IMR-90 (cell line): ENCODE results near the gene ZNF546. TPM values are rescaled to one million over a fixed set of nuclear protein-coding genes. Genes with fewer than 3 reads are reported as not detected.

Source experiments
- ATAC-seq: fragments of 200-7000 bp; cut with Tn5 transposase; 2 replicates; pipeline ENCODE4 v1.9.1; 2020; ENCODE audit warnings: low read depth, mild to moderate bottlenecking, moderate library complexity
- BruUV-seq: library from RNA; stranded (reverse); fragments of 400-500 nt; replicated peaks from 2 replicates; lab custom pipeline; 2021; lab: Mats Ljungman, UMichigan
- CTCF ChIA-PET: fragments of 300-600 bp; formaldehyde crosslinking; extraction: SDS; loops from one replicate; lab custom pipeline; 2021; ENCODE audit warnings: antibody characterized with exemption; lab: Yijun Ruan, JAX
- POLR2A ChIA-PET: fragments of 300-600 bp; sonication (Branson Sonifier 250); formaldehyde crosslinking; loops from one replicate; lab custom pipeline; 2022; ENCODE audit warnings: antibody characterized with exemption; ENCODE audit not compliant: unreplicated experiment; lab: Charles Lee
- DNase-seq: peaks from one replicate; pipeline ENCODE4 v3.0.0; 2013
- H2AFZ ChIP-seq: replicated peaks from 2 replicates; pipeline ENCODE3; 2013; ENCODE audit warnings: low read length, mild to moderate bottlenecking; ENCODE audit not compliant: poor library complexity
- H2AK5ac ChIP-seq: 2 replicates; pipeline ENCODE4 v1.6.1; 2013; ENCODE audit warnings: low read depth, low read length, inconsistent platforms
- H2AK9ac ChIP-seq: replicated peaks from 2 replicates; pipeline ENCODE3; 2013; ENCODE audit warnings: mild to moderate bottlenecking, low read depth, low read length, moderate library complexity; ENCODE audit not compliant: poor library complexity
- H2BK120ac ChIP-seq: 2 replicates; pipeline ENCODE4 v1.6.1; 2013; ENCODE audit warnings: low read depth, low read length, inconsistent platforms
- H2BK15ac ChIP-seq: 3 replicates; pipeline ENCODE4 v1.6.1; 2013; ENCODE audit warnings: low read depth, low read length, inconsistent platforms
- H2BK20ac ChIP-seq: 2 replicates; pipeline ENCODE4 v1.6.1; 2013; ENCODE audit warnings: low read depth, mild to moderate bottlenecking, inconsistent platforms, low read length, moderate library complexity
- H2BK5ac ChIP-seq: 2 replicates; pipeline ENCODE4 v1.6.1; 2013; ENCODE audit warnings: mild to moderate bottlenecking, low read depth, low read length, inconsistent platforms; ENCODE audit not compliant: poor library complexity, severe bottlenecking
- H3K14ac ChIP-seq: replicated peaks from 2 replicates; pipeline ENCODE4 v1.6.1; 2013; ENCODE audit warnings: low read depth, low read length, inconsistent platforms
- H3K18ac ChIP-seq: 2 replicates; pipeline ENCODE4 v1.6.1; 2013; ENCODE audit warnings: low read depth, low read length, control low read depth
- H3K23ac ChIP-seq: 2 replicates; pipeline ENCODE4 v1.6.1; 2013; ENCODE audit warnings: low read depth, low read length, inconsistent platforms
- H3K27ac ChIP-seq: 2 replicates; pipeline ENCODE4 v1.5.1; 2013; ENCODE audit warnings: mild to moderate bottlenecking, control low read depth, low read length; ENCODE audit not compliant: insufficient read depth
- H3K27me3 ChIP-seq: 2 replicates; pipeline ENCODE4 v1.6.1; 2013; ENCODE audit warnings: low read length; ENCODE audit not compliant: control insufficient read depth, insufficient read depth
- H3K36me3 ChIP-seq: 2 replicates; pipeline ENCODE4 v1.6.1; 2013; ENCODE audit warnings: low read length, mixed read lengths; ENCODE audit not compliant: control insufficient read depth, insufficient read depth
- H3K4ac ChIP-seq: 2 replicates; pipeline ENCODE4 v1.6.1; 2013; ENCODE audit warnings: low read depth, low read length, inconsistent platforms
- H3K4me1 ChIP-seq: 2 replicates; pipeline ENCODE4 v1.6.1; 2013; ENCODE audit warnings: low read length, mixed read lengths; ENCODE audit not compliant: control insufficient read depth, insufficient read depth
- H3K4me2 ChIP-seq: 2 replicates; pipeline ENCODE4 v1.6.1; 2013; ENCODE audit warnings: low read depth, mild to moderate bottlenecking, control low read depth, low read length, moderate library complexity
- H3K4me3 ChIP-seq: 2 replicates; pipeline ENCODE4 v1.5.1; 2013; ENCODE audit warnings: low read depth, mild to moderate bottlenecking, control low read depth, low read length, moderate library complexity; ENCODE audit not compliant: insufficient read depth
- H3K56ac ChIP-seq: 2 replicates; pipeline ENCODE4 v1.6.1; 2013; ENCODE audit warnings: low read length, inconsistent platforms; ENCODE audit not compliant: insufficient read depth; ENCODE audit errors: extremely low read depth
- H3K79me1 ChIP-seq, 2 experiments: 2 replicates each; pipeline ENCODE4 v1.6.1; 2013; ENCODE audit warnings: low read length in 2 of 2, inconsistent platforms in 1 of 2, low read depth in 1 of 2
- H3K9ac ChIP-seq: 2 replicates; pipeline ENCODE4 v1.6.1; 2013; ENCODE audit warnings: low read depth, low read length, control low read depth
- H3K9me1 ChIP-seq: 2 replicates; pipeline ENCODE4 v1.6.1; 2013; ENCODE audit warnings: low read length, inconsistent platforms; ENCODE audit not compliant: insufficient read depth
- H3K9me3 ChIP-seq: 2 replicates; pipeline ENCODE4 v1.6.1; 2013; ENCODE audit warnings: low read length; ENCODE audit not compliant: control insufficient read depth, insufficient read depth
- H4K20me1 ChIP-seq: 2 replicates; pipeline ENCODE4 v1.6.1; 2013; ENCODE audit warnings: low read length, inconsistent platforms; ENCODE audit not compliant: insufficient read depth
- H4K5ac ChIP-seq: 2 replicates; pipeline ENCODE4 v1.6.1; 2013; ENCODE audit warnings: mild to moderate bottlenecking, low read depth, low read length, control low read depth
- H4K8ac ChIP-seq, 2 experiments: 2 replicates each; pipeline ENCODE4 v1.6.1; 2013; ENCODE audit warnings: low read depth in 2 of 2, low read length in 2 of 2, control low read depth in 1 of 2, inconsistent platforms in 1 of 2
- H4K91ac ChIP-seq: 2 replicates; pipeline ENCODE4 v1.6.1; 2013; ENCODE audit warnings: low read depth, low read length, inconsistent platforms; ENCODE audit not compliant: insufficient read depth
- CEBPB ChIP-seq: IDR thresholded peaks from 2 replicates; pipeline ENCODE4 v1.6.1; 2012; ENCODE audit warnings: low read depth, low read length, improper control_type of control experiment
- CTCF ChIP-seq: conservative IDR thresholded peaks from 2 replicates; pipeline ENCODE4 v1.5.1; 2012; ENCODE audit warnings: mild to moderate bottlenecking, low read depth, low read length, improper control_type of control experiment
- ELK1 ChIP-seq: fragments of 150-350 bp; IDR thresholded peaks from 2 replicates; pipeline ENCODE4 v1.6.1; 2016; ENCODE audit warnings: low read depth, mild to moderate bottlenecking, low read length, moderate library complexity, borderline replicate concordance
- FOS ChIP-seq: fragments of 150-350 bp; IDR thresholded peaks from 2 replicates; pipeline ENCODE4 v1.6.1; 2016; ENCODE audit warnings: low read depth, low read length
- MAFK ChIP-seq: IDR thresholded peaks from 2 replicates; pipeline ENCODE4 v1.6.1; 2012; ENCODE audit warnings: low read depth, low read length, improper control_type of control experiment
- MAZ ChIP-seq: IDR thresholded peaks from 2 replicates; pipeline ENCODE4 v1.6.1; 2012; ENCODE audit warnings: low read depth, mild to moderate bottlenecking, low read length, improper control_type of control experiment, moderate library complexity, borderline replicate concordance
- MXI1 ChIP-seq: IDR thresholded peaks from 2 replicates; pipeline ENCODE4 v1.6.1; 2012; ENCODE audit warnings: low read depth, mild to moderate bottlenecking, low read length, moderate library complexity, borderline replicate concordance
- NFE2L2 ChIP-seq: fragments of 150-350 bp; IDR thresholded peaks from 2 replicates; pipeline ENCODE4 v1.6.1; 2016; ENCODE audit warnings: low read depth, mild to moderate bottlenecking, low read length
- POLR2A ChIP-seq: IDR thresholded peaks from 2 replicates; pipeline ENCODE4 v1.6.1; 2012; ENCODE audit warnings: mild to moderate bottlenecking, low read depth, low read length
- RAD21 ChIP-seq: IDR thresholded peaks from 2 replicates; pipeline ENCODE4 v1.6.1; 2012; ENCODE audit warnings: low read length, improper control_type of control experiment
- RCOR1 ChIP-seq: IDR thresholded peaks from 2 replicates; pipeline ENCODE4 v1.6.1; 2012; ENCODE audit warnings: mild to moderate bottlenecking, low read length, improper control_type of control experiment; ENCODE audit not compliant: insufficient replicate concordance
- RFX5 ChIP-seq: IDR thresholded peaks from 2 replicates; pipeline ENCODE4 v1.8.0; 2012; ENCODE audit warnings: low read depth, mild to moderate bottlenecking, low read length, moderate library complexity
- SMC3 ChIP-seq: fragments of 150-350 bp; IDR thresholded peaks from 2 replicates; pipeline ENCODE4 v1.6.1; 2016; ENCODE audit warnings: low read depth, mild to moderate bottlenecking, antibody characterized with exemption, low read length, moderate library complexity
- WGBS, 2 experiments: methylation state at CpG; one replicate each; pipeline versions ENCODE4 v1.1.5 to v1.1.7; 2013; ENCODE audit warnings: missing lambda C conversion rate in 2 of 2; ENCODE audit not compliant: insufficient read length in 1 of 2; ENCODE audit errors: extremely low coverage in 2 of 2; 5-methylcytosine and 5-hydroxymethylcytosine counted together
- dilution Hi-C: fragments of 300-500 bp; cut with HindIII; formaldehyde crosslinking; loops from one replicate; pipeline ENCODE4 v1.14.3; 2018; ENCODE audit warnings: low sequenced_read_pairs; ENCODE audit not compliant: unreplicated experiment
- in situ Hi-C: fragments of 300-500 bp; cut with MboI; formaldehyde crosslinking; loops from 3 replicates; pipeline ENCODE4 v1.14.3; 2019; ENCODE audit warnings: low sequenced_read_pairs, inconsistent platforms, mixed read lengths
- intact Hi-C: fragments of 100-400 bp; cut with micrococcal nuclease; formaldehyde crosslinking; loops from 2 replicates; pipeline ENCODE4 v1.10.0; 2022
- polyA plus RNA-seq, 3 experiments: library from polyadenylated mRNA; depleted of rRNA; stranded (reverse); fragments of >200 nt; gene quantifications; 2 replicates each; pipeline ENCODE4 v1.2.3, GENCODE V29; 2012; ENCODE audit warnings: low replicate concordance in 1 of 3
- total RNA-seq: library from RNA; depleted of rRNA; stranded (reverse); fragments of >200 nt; gene quantifications from 2 replicates; pipeline ENCODE4 v1.2.3, GENCODE V29; 2012
- TF ChIP-seq, protein P1 (sequence below): fragments of 150-350 bp; IDR thresholded peaks from 2 replicates; pipeline ENCODE4 v1.6.1; 2017; ENCODE audit warnings: mild to moderate bottlenecking, antibody characterized with exemption, low read length, low read depth

The ZNF546 gene
- total and polyA plus RNA-seq, 2 of the 4 experiments (the other 2 are of a cell fraction): 1.6 to 6.5 TPM

DNA sequence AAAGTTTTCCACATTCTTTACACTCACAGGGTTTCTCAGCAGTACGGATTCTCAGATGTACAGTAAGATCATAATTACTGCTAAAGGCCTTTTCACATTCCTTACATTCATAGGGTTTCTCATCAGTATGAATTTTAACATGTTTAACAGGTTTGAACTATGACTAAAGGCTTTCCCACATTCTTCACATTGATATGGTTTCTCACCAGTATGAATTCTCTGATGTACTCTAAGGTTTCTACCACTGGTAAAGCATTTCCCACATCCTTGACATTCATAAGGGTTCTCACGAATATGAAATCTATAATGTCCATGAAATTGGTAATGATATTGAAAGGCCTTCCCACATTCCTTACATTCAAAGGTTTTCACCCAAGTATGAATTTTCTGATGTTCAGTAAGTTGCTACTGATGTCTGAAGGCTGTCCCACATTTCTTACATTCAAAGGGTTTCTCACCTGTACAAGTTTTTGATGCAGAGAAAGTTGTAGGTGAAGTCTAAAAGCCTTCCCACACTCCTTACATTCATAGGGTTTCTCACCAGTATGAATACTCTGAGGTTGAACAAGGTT lies 37.2 kb downstream of the ZNF546 start:
- no peaks in the 10 kb centered on the region; the same call in 1 of the 2 replicates for H3K36me3 ChIP-seq
- ATAC-seq (no peak), DNase-seq (no peak)
- H3K27me3 ChIP-seq: no peaks in the 10 kb centered on the region
- dilution Hi-C loops (no loop called here), in situ Hi-C loops (no loop called here), intact Hi-C loops (no loop called here)
- no peak for TF ChIP-seq POLR2A
- TF ChIP-seq RCOR1: no peak
- no peak for TF ChIP-seq RAD21
- TF ChIP-seq MAFK: no peak
- no peak for TF ChIP-seq NFE2L2
- TF ChIP-seq ELK1: no peak
- TF ChIP-seq FOS: no peak
- no peak for TF ChIP-seq MXI1
- no peak for TF ChIP-seq CTCF
- TF ChIP-seq CEBPB: no peak
- TF ChIP-seq SMC3: no peak
- no peak for TF ChIP-seq RFX5
- no peak for TF ChIP-seq MAZ
- TF ChIP-seq, protein P1, sequence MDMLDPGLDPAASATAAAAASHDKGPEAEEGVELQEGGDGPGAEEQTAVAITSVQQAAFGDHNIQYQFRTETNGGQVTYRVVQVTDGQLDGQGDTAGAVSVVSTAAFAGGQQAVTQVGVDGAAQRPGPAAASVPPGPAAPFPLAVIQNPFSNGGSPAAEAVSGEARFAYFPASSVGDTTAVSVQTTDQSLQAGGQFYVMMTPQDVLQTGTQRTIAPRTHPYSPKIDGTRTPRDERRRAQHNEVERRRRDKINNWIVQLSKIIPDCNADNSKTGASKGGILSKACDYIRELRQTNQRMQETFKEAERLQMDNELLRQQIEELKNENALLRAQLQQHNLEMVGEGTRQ: no peak
- H2BK5ac ChIP-seq: no peak overlapping the region
- ChIA-PET POLR2A (no interaction called here), CTCF (no interaction called here)
- peaks cover 58% of the 10 kb centered on the region for H3K9me3 ChIP-seq
- no peak overlapping the region for H2AK9ac ChIP-seq
- no peak overlapping the region for H3K18ac ChIP-seq
- H3K4ac ChIP-seq: no peak overlapping the region
- H3K27ac ChIP-seq: no peak overlapping the region
- no peak overlapping the region for H4K91ac ChIP-seq
- H3K4me1 ChIP-seq: no peaks in the 10 kb centered on the region
- H2AK5ac ChIP-seq: no peak overlapping the region
- no peak overlapping the region for H2AFZ ChIP-seq
- no peaks in the 10 kb centered on the region for H3K9me1 ChIP-seq
- no peak overlapping the region for H4K8ac ChIP-seq
- no peaks in the 10 kb centered on the region for H3K79me1 ChIP-seq
- no peak overlapping the region for H3K9ac ChIP-seq
- H3K4me2 ChIP-seq: no peak overlapping the region
- H4K5ac ChIP-seq: no peak overlapping the region
- no CpG with 5 or more reads among the region's 2 CpGs for WGBS, 2 experiments
- no peak overlapping the region for H2BK15ac ChIP-seq
- H2BK20ac ChIP-seq: no peak overlapping the region
- no peak overlapping the region for H3K56ac ChIP-seq
- no peaks in the 10 kb centered on the region for H4K20me1 ChIP-seq
- no peak overlapping the region for H3K14ac ChIP-seq
- no TSS peak for BruUV-seq
- no peak overlapping the region for H2BK120ac ChIP-seq
- H3K4me3 ChIP-seq: no peak overlapping the region
- H3K23ac ChIP-seq: no peak overlapping the region
